ENCODE data around the gene PLPPR1.
"Not testable (repeated sequence)": the region's sequence is repeated elsewhere in the genome, so short reads cannot be mapped to it uniquely, and the experiment has no call there.

PLPPR1 gene

GRCh38 chr9:101219030-101219429 lies 190.5 kb downstream of the PLPPR1 start:
- no peak for DNase-seq (ENCODE audit: low read depth)

DNA sequence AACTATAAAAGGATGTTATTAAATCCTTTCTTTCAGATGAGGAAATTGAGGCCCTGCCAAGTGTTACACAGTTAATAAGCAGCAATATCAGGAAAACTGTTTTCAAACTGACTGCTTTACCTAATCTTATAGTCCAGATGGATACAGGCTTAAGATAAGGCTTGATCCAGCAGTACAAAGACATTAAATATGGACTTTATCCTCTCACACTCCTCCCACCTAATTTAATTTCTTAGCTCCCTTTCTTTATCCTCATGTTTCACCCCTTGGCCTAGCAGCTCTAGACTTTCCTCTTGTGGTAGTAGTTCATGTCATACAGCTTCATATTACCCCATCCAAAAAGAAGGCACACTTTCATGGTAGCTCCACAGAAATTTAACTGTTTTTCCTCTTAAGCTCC lies 191.8 kb downstream of the PLPPR1 start:
- no peak for DNase-seq (ENCODE audit: low read depth)

GRCh38 chr9:101225271-101225670 lies 196.7 kb downstream of the PLPPR1 start:
- no peak for DNase-seq (ENCODE audit: low read depth)

DNA sequence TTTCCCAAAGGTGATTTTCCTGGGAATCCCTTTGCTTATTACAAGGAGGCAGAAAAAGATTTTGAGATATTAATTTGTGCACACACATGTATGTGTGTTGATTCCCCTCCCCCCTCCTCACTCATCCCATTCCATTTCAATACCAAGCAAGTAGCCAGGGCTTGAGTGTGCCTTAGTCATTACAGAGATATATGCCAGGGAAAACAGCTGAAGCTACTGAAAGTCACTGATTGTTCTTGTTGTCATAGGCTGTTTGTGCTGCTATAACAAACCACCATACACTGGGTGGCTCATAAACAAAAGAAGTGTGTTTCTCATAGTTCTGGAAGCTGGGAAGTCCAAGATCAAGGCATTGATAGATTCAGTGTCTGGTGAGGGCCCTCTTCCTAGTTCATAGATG lies 197.6 kb downstream of the PLPPR1 start:
- DNase-seq (ENCODE audit: low read depth): no peak

DNA sequence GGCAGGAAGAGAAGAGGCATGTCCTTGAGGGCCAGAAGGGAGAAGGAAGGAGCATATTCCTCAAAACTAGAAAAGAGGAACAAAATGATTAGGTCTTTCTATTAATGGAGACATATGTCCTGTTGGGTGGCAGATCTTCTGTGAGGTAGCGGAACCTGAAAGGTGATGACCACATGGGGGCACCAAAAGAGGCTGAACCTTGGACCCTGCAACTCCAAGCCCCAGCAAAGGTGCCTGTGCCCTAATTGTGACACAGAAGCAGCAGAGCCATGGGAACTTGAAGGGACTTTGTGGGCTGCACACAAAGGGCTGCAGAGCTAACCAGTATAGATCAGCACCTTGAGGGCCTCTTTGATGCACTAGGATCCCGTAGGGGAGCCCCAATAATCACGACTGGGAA lies 198.3 kb downstream of the PLPPR1 start:
- DNase-seq (ENCODE audit: low read depth): no peak

- DNase-seq (ENCODE audit: low read depth): no peak
Observed at GRCh38 chr9:101229606-101230005, 201.1 kb downstream of the PLPPR1 start.

- DNase-seq (ENCODE audit: low read depth): no peak
Observed at GRCh38 chr9:101232405-101232977, 204.0 kb downstream of the PLPPR1 start.

DNA sequence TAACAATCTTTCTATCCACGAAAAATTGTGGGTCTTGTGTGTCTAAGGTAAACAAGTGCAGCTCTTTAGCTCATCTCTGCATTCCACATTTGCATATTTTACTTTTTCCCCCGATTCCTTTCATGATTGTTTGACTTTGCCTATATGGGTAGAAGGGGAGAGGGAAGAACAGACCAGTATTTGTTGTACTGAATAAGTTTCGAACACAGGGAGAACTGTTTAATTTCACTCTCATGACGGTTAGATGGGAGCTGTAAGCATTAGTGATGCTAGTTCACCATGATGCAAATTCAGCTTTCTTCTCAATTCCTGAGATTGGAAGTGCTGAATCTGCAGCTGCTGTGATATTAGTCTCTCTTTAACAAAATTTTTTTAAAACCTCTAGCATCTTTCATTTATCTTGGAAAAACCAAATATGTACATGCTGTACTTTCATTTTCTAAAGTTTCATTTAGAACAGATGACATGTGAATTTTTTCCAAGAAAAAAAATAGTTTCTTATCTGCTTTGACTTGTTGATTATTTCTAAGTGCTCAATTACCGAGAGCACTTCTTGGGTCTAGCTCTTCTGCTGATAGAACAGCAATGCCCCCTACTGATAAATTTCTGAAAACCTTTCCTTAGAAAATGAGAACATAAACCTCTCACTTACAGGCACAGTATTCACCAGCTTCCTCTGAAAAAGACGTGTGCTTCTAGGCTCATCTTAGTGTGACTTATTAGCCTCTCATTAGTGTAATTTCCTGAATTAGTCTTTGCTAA lies 206.8 kb downstream of the PLPPR1 start:
- no peak for DNase-seq (ENCODE audit: low read depth)

GRCh38 chr9:101242651-101243050 lies 214.1 kb downstream of the PLPPR1 start:
- DNase-seq (ENCODE audit: low read depth): no peak

- no peak for DNase-seq (ENCODE audit: low read depth)
Observed at GRCh38 chr9:101246691-101247090, 218.2 kb downstream of the PLPPR1 start.

DNA sequence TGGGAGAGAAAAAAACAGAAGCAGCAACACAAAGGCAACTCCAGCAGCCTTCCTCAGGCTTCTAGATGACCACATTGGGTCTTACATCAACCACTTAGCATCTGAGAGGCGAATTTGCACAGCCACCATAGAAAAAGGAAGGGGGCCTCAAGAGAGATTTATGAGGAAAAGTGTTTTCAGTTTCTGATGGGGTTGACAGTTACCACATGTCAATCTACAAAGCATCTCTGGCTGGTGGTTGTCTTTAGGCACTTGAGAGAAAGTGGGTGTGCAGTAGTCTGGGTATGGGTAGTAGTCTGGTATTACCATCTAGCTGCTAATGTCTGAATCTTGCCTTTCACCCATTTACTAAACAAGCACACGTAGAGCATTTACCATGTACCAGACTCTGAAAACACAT lies 218.8 kb downstream of the PLPPR1 start:
- DNase-seq (ENCODE audit: low read depth): no peak

DNA sequence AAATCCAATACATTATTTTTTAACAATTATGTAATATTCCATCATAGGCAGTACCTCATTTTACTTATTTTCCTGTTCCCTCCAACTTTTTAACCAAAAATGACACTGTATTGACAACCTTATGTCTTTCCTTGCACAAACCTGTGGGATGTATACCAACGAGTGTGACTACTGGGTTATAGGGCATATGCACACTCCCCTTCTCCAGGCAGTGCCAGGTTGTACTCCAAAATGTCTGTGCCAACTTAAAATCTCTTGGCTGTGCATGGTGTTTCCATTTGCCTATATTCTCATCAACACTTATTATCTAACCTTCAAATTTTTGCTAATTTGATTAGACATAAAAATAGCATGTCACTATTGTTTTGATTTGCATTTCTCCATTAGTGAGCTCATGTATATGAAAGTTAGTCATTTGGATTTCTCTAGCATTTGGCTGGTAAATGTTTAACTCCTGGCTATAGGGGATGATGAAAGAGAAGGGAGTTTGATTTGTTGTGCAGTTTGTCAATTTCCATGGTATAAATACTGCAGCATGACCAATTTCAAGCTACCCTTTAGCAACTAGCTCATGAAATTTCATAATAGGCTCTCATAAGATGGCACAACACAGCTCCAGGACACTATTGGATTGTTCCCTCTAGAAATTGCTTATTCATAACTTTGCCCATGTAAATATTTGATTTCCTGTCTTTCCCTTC lies 226.4 kb downstream of the PLPPR1 start:
- DNase-seq (ENCODE audit: low read depth): no peak

GRCh38 chr9:101264727-101265126 lies 236.2 kb downstream of the PLPPR1 start:
- no peak for DNase-seq (ENCODE audit: low read depth)

DNA sequence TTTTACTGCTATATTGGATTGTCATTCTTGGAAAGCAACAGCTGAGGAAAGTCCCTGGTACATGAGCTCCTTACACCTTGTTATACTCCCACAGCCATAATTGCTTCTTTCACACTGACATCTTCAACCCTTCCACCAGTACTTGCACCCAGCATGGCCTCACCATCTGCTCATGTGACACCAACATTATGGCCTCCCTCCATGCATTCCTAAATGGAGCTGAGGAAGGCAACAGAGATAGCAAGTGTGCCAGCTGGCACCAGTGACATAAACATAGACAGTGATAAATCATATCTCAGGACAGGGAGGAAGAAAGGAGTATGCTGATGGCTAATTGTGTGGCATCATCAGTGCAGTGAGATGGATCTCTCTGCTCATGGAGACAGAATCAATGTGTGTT lies 236.7 kb downstream of the PLPPR1 start:
- no peak for DNase-seq (ENCODE audit: low read depth)

DNA sequence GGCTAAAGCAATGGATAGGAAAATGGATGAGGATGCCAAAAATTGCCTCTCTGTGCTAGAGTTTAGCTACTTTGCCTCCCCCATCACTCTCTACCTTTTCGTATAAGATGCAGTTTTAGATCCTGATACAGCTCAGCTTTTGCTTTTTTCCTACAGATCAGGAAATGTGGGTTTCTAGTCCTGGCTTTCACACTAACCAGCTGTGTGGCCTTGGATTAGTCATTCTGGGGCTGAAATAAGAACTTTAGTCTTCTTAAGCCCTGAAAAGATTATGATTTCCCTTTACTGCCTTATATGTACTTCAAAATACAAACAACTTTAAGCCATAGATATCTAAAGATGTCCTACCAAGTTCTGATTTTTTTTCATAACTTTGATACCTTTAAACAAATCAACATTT lies 239.9 kb downstream of the PLPPR1 start:
- no peak for DNase-seq (ENCODE audit: low read depth)

GRCh38 chr9:101269591-101270283 lies 241.2 kb downstream of the PLPPR1 start:
- DNase-seq (ENCODE audit: low read depth): no peak

- DNase-seq (ENCODE audit: low read depth): no peak
Observed at GRCh38 chr9:101270302-101270701, 241.8 kb downstream of the PLPPR1 start.

- no peak for DNase-seq (ENCODE audit: low read depth)
Observed at GRCh38 chr9:101271102-101271501, 242.6 kb downstream of the PLPPR1 start.

DNA sequence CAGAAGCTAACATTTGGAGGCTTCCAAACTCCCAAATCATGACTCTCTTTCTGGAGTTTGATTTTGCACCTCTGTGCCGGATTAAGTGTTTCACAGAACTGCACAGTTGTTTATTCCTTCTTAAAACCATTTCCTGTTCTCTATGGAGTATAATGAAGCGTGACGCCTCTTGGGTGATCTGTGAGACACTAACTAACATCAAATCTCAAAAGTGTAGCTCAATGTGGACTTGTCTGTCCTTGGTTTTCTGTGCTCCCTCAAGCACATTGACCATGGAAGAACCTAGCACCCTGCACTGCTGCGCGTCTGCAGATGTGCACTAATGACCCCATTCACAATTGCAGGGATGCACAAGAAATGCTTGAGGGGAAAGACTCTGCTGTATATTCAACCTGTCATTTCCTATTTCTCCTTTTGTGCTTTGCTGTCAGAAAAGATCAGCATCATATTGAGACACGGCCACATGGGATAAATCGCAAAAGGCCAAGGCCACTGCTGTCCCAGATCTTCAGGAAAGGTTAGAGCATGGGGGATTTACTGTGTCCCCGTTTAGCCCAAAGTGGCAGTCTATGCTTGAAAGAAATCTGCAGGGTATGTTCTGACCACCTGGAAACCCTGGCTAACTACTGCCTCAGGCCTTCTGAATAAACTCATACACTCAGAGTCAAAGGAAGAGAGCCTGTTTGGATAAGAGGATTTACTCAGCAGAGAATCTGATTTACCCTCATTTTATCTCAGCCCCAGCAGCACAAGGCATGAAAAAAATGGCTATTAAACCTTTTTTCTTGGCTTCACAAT lies 246.6 kb downstream of the PLPPR1 start:
- DNase-seq (ENCODE audit: low read depth): no peak

GRCh38 chr9:101275769-101276250 lies 247.3 kb downstream of the PLPPR1 start:
- no peak for DNase-seq (ENCODE audit: low read depth)

- not testable (repeated sequence) for DNase-seq (ENCODE audit: low read depth)
Observed at GRCh38 chr9:101291043-101291442, 262.5 kb downstream of the PLPPR1 start.

DNA sequence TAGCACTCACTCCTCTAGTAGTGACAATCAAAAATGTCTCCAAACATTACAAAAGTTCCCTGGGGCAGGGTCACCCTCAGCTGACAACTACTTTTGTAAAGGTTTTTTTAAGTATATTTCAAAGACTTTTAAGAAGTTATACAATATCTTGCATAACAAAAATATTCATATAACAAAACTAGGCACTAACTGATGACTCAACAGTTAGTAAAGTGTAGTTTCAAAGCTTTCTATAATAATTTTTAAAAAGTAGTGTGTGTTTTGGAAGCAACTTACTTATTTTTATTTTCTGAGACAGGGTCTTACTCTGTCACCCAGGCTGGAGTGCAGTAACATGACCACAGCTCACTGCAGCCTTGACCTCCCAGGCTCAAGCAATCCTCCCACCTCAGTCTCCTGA lies 271.4 kb downstream of the PLPPR1 start:
- DNase-seq (ENCODE audit: low read depth): no peak

Data from GM04503 (cell line).